PC-9 (cell line): ENCODE measurements around the gene NAA15. TPM values are rescaled to one million over a fixed set of nuclear protein-coding genes. Genes with fewer than 3 reads are reported as not detected.
"Not testable (repeated sequence)": the region's sequence is repeated elsewhere in the genome, so short reads cannot be mapped to it uniquely, and the experiment has no call there.

Source experiments
- Bru-seq: library from RNA; stranded (reverse); fragments of 400-500 nt; gene quantifications from one replicate; lab custom pipeline; 2021; lab: Mats Ljungman, UMichigan
- BruChase-seq, 2 experiments: library from RNA; stranded (reverse); fragments of 400-500 nt; gene quantifications; one replicate each; lab custom pipeline; 2021; lab: Mats Ljungman, UMichigan
- BruUV-seq: library from RNA; stranded (reverse); fragments of 400-500 nt; replicated peaks from 2 replicates; lab custom pipeline; 2021; lab: Mats Ljungman, UMichigan
- CTCF ChIA-PET: fragments of 300-600 bp; sonication (Branson Sonifier 250); formaldehyde crosslinking; loops from one replicate; lab custom pipeline; 2022; ENCODE audit warnings: antibody characterized with exemption; lab: Charles Lee
- POLR2A ChIA-PET: fragments of 300-600 bp; sonication (Branson Sonifier 250); formaldehyde crosslinking; loops from one replicate; lab custom pipeline; 2022; ENCODE audit warnings: antibody characterized with exemption; ENCODE audit not compliant: unreplicated experiment; lab: Charles Lee
- DNase-seq, 2 experiments: peaks; one replicate each; pipeline versions ENCODE4 v3.0.0 to v3.0.0-alpha.2; 2015 to 2022; ENCODE audit warnings: mixed read lengths in 1 of 2
- H2AFZ ChIP-seq: fragments of 200-600 bp; sonication (generic); 2 replicates; pipeline ENCODE4 v1.8.1; 2017; ENCODE audit warnings: antibody characterized with exemption
- H3F3A ChIP-seq: fragments of 200-600 bp; sonication (generic); 2 replicates; pipeline ENCODE4 v1.8.1; 2017; ENCODE audit warnings: antibody characterized with exemption, mild to moderate bottlenecking, low read depth; ENCODE audit not compliant: insufficient read depth
- H3K27ac ChIP-seq: fragments of 200-600 bp; sonication (generic); 2 replicates; pipeline ENCODE4 v1.6.1; 2016; ENCODE audit warnings: mixed run types
- H3K27me3 ChIP-seq: fragments of 200-600 bp; sonication (generic); 2 replicates; pipeline ENCODE4 v1.6.1; 2016; ENCODE audit warnings: low read depth, mixed run types; ENCODE audit not compliant: insufficient read depth
- H3K36me3 ChIP-seq: fragments of 200-600 bp; sonication (generic); 2 replicates; pipeline ENCODE4 v1.6.1; 2016; ENCODE audit warnings: low read depth, mixed run types
- H3K4me1 ChIP-seq: fragments of 200-600 bp; sonication (generic); replicated peaks from 2 replicates; pipeline ENCODE4 v1.6.1; 2016; ENCODE audit warnings: mixed run types; ENCODE audit not compliant: insufficient read depth
- H3K4me2 ChIP-seq: fragments of 200-600 bp; sonication (generic); 2 replicates; pipeline ENCODE4 v1.6.1; 2017; ENCODE audit warnings: mixed run types
- H3K4me3 ChIP-seq: fragments of 200-600 bp; sonication (generic); 2 replicates; pipeline ENCODE4 v1.6.1; 2016; ENCODE audit warnings: mixed run types
- H3K79me2 ChIP-seq: fragments of 200-600 bp; sonication (generic); 2 replicates; pipeline ENCODE4 v1.6.1; 2017; ENCODE audit warnings: low read depth, mixed run types
- H3K9me2 ChIP-seq: fragments of 200-600 bp; sonication (generic); 2 replicates; pipeline ENCODE4 v1.8.1; 2017; ENCODE audit warnings: mild to moderate bottlenecking; ENCODE audit not compliant: insufficient read depth
- H3K9me3 ChIP-seq: fragments of 200-600 bp; sonication (generic); 2 replicates; pipeline ENCODE4 v1.8.1; 2016; ENCODE audit warnings: low read depth; ENCODE audit not compliant: insufficient read depth
- H4K20me1 ChIP-seq: fragments of 200-600 bp; sonication (generic); 2 replicates; pipeline ENCODE4 v1.8.1; 2017; ENCODE audit not compliant: insufficient read depth
- EZH2 ChIP-seq: fragments of 200-600 bp; sonication (generic); IDR thresholded peaks from 2 replicates; pipeline ENCODE4 v1.8.0; 2017; ENCODE audit warnings: antibody characterized with exemption, low read depth
- intact Hi-C: fragments of 100-400 bp; cut with micrococcal nuclease; formaldehyde crosslinking; loops from one replicate; pipeline ENCODE4 v1.10.0; 2022; ENCODE audit not compliant: unreplicated experiment
- long read RNA-seq: library from polyadenylated mRNA; stranded (forward); transcript quantifications from one replicate; pipeline ENCODE4 v2.0.0, GENCODE V29; 2022
- total RNA-seq: library from RNA; stranded (reverse); gene quantifications from 2 replicates; pipeline ENCODE4 v1.2.3, GENCODE V29; 2021
- TF ChIP-seq, protein P1 (sequence below): fragments of 200-600 bp; sonication (generic); conservative IDR thresholded peaks from 2 replicates; pipeline ENCODE4 v1.6.1; 2017; ENCODE audit warnings: mixed run types, antibody characterized with exemption, mild to moderate bottlenecking, moderate library complexity

NAA15 gene
- total RNA-seq (43.8 and 51.7 TPM in 2 replicates), Bru-seq, nascent RNA (percentile 93 among the genes with signal in this experiment), BruChase-seq, experiment 1, labeled RNA remaining after a 2-hour chase (percentile 84 among the genes with signal in this experiment), BruChase-seq, experiment 2, labeled RNA remaining after a 6-hour chase (percentile 89 among the genes with signal in this experiment)
- long read RNA-seq, full-length matches to known transcripts = 9 of 19 reads
- long read RNA-seq, partial matches to known transcripts = 4 of 19 reads
- long read RNA-seq, other reads (novel, unspliced or antisense) = 6 of 19 reads

- intact Hi-C loops = loop anchor here (1.0 to 10.0 kb wide), 4 partner anchors 124 to 354 kb away; partner anchors contain the start of genes ELF2 and NOCT
- BruUV-seq = no TSS peak
- TF ChIP-seq, protein P1, sequence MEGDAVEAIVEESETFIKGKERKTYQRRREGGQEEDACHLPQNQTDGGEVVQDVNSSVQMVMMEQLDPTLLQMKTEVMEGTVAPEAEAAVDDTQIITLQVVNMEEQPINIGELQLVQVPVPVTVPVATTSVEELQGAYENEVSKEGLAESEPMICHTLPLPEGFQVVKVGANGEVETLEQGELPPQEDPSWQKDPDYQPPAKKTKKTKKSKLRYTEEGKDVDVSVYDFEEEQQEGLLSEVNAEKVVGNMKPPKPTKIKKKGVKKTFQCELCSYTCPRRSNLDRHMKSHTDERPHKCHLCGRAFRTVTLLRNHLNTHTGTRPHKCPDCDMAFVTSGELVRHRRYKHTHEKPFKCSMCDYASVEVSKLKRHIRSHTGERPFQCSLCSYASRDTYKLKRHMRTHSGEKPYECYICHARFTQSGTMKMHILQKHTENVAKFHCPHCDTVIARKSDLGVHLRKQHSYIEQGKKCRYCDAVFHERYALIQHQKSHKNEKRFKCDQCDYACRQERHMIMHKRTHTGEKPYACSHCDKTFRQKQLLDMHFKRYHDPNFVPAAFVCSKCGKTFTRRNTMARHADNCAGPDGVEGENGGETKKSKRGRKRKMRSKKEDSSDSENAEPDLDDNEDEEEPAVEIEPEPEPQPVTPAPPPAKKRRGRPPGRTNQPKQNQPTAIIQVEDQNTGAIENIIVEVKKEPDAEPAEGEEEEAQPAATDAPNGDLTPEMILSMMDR = no peak
- no peak for TF ChIP-seq EZH2
Measured at GRCh38 chr4:139301113-139301820, at the start of gene NAA15. NAA15 (plus strand) TSS chr4:139301505; CDS start chr4:139301778, 273 bp downstream.

DNA sequence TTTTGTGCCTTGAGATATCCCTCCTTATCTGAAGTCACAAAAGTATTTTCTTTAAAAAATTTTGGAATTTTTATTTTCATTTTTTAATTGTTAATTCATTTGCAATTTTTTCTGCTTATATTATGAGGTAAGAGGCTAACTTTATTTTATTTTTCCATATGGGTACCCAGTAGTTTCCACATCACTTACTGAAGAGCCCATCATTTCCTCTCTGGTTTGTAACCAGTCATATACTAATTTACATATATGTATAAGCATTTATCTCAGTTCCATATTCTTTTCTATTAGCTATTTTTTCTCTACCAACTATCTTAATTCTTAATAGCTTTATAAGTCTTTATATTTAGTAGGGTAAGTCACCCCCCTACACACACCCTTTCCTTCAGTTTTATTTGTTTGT, 48.3 kb upstream of the NAA15 start:
- H2AFZ ChIP-seq = no peak overlapping the region
- no peaks in the 10 kb centered on the region for H3K79me2 ChIP-seq
- no peaks in the 10 kb centered on the region for H4K20me1 ChIP-seq
- CTCF ChIA-PET = no interaction called here
- no peak overlapping the region for H3K27ac ChIP-seq
- intact Hi-C loops = no loop called here
- H3K4me1 ChIP-seq = no peaks in the 10 kb centered on the region
- H3K27me3 ChIP-seq = no peaks in the 10 kb centered on the region
- no peaks in the 10 kb centered on the region for H3K9me3 ChIP-seq
- TF ChIP-seq, protein P1 = no peak
- no peak for TF ChIP-seq EZH2
- BruUV-seq = no TSS peak
- H3K4me3 ChIP-seq = no peak overlapping the region
- no peaks in the 10 kb centered on the region for H3K9me2 ChIP-seq
- no peaks in the 10 kb centered on the region for H3K36me3 ChIP-seq
- no peak overlapping the region for H3K4me2 ChIP-seq
- POLR2A ChIA-PET = no interaction called here
- H3F3A ChIP-seq = no peaks in the 10 kb centered on the region
- DNase-seq = no peak

More at GRCh38 chr4:139301113-139301820, at the start of gene NAA15:
- peak within 1 kb of the TSS; percentile 95 for H3K4me2 ChIP-seq
- H4K20me1 ChIP-seq = peaks cover 36% of the 10 kb centered on the region
- H3K4me1 ChIP-seq = peaks cover 24% of the 10 kb centered on the region
- no peaks in the 10 kb centered on the region for H3K9me3 ChIP-seq
- H2AFZ ChIP-seq = peak within 1 kb of the TSS; percentile 92
- peaks cover 37% of the 10 kb centered on the region for H3F3A ChIP-seq
- H3K36me3 ChIP-seq = peaks cover 7% of the 10 kb centered on the region; the same call in 1 of the 2 replicates
- no peaks in the 10 kb centered on the region for H3K27me3 ChIP-seq
- peak within 1 kb of the TSS; percentile 74 for H3K4me3 ChIP-seq
- ChIA-PET CTCF (interaction anchor here (0.8 kb wide), 1 partner anchor 200 kb away, joined by 5 read pairs; no protein-coding TSS in a partner anchor), POLR2A (interaction anchor here (0.6 to 0.9 kb wide), 5 partner anchors 19 to 1067 kb away, joined by 3 to 10 read pairs (median 5); partner anchors contain the start of genes ELF2 and NOCT)
- peaks cover 66% of the 10 kb centered on the region for H3K79me2 ChIP-seq
- peak; percentile 87 to 97 for DNase-seq
- H3K27ac ChIP-seq = peak within 1 kb of the TSS; percentile 83
- no peaks in the 10 kb centered on the region for H3K9me2 ChIP-seq

GRCh38 chr4:139253713-139254112, 47.6 kb upstream of the NAA15 start:
- Histone ChIP-seq H3K9me3 (no peaks in the 10 kb centered on the region), H3K36me3 (no peaks in the 10 kb centered on the region), H3K79me2 (no peaks in the 10 kb centered on the region), H3K27me3 (no peaks in the 10 kb centered on the region), H3F3A (no peaks in the 10 kb centered on the region), H2AFZ (no peak overlapping the region), H3K4me3 (no peak overlapping the region), H3K4me2 (no peak overlapping the region), H3K4me1 (no peaks in the 10 kb centered on the region), H4K20me1 (no peaks in the 10 kb centered on the region), H3K9me2 (no peaks in the 10 kb centered on the region), H3K27ac (no peak overlapping the region)
- no TSS peak for BruUV-seq
- CTCF ChIA-PET = interaction anchor here (0.6 kb wide), 1 partner anchor 332 kb away, joined by 3 read pairs; no protein-coding TSS in a partner anchor
- intact Hi-C loops = no loop called here
- no peak for TF ChIP-seq EZH2
- TF ChIP-seq, protein P1 = no peak
- POLR2A ChIA-PET = no interaction called here
- no peak for DNase-seq

DNA sequence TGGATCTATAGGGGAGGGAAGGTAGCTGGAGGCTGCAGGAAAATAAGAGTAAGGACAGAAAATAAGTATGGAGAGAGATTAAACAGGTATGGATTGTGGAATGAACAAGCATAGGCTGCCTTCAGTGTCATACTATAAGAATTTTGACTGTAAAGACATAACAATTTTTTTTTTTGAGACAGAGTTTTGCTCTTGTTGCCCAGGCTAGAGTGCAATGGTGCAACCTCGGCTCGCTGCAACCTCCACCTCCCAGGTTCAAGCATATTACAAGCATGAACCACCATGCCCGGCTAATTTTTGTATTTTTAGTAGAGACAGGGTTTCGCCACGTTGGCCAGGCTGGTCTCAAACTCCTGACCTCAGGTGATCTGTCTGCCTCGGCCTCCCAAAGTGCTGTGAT, 45.7 kb upstream of the NAA15 start:
- H2AFZ ChIP-seq, intact Hi-C loops, CTCF ChIA-PET, H3K27ac ChIP-seq, H3K36me3 ChIP-seq, H3K27me3 ChIP-seq, H3K9me2 ChIP-seq, H3K4me2 ChIP-seq, H3K4me1 ChIP-seq, BruUV-seq, DNase-seq, H3K9me3 ChIP-seq, H3K4me3 ChIP-seq, H4K20me1 ChIP-seq, H3F3A ChIP-seq, H3K79me2 ChIP-seq: not testable (repeated sequence)
- POLR2A ChIA-PET = interaction anchor here (0.5 kb wide), 1 partner anchor 55 kb away, joined by 5 read pairs; no protein-coding TSS in a partner anchor
